ENCODE data around the gene LCAT.

- TF ChIP-seq POLR2A (IDR thresholded peaks at IDR 0.05) = no peak
- TF ChIP-seq CTCF (IDR thresholded peaks at IDR 0.05) = no peak
Observed at GRCh38 chr16:67934306-67935100, 9.4 kb downstream of the LCAT start.

Data from right lobe of liver (tissue), 4 donors.